Activated naive CD4-positive, alpha-beta T cell treated with anti-CD3 and anti-CD28 coated beads, Interleukin-2, amount 50 U/mL, for 16 hours (primary cell): ENCODE data around the gene ST6GAL1.
"Not testable (repeated sequence)": the region's sequence is repeated elsewhere in the genome, so short reads cannot be mapped to it uniquely, and the experiment has no call there.

Experiments
- DNase-seq: peaks from one replicate; pipeline ENCODE4 v3.0.0-alpha.2; 2020

The ST6GAL1 gene

GRCh38 chr3:186997473-186997939 lies 67.2 kb downstream of the ST6GAL1 start:
- no peak for DNase-seq

- no peak for DNase-seq
These were observed 68.6 kb downstream of the ST6GAL1 start for GRCh38 chr3:186998937-186999368.

- DNase-seq: no peak
These were observed 70.4 kb downstream of the ST6GAL1 start for GRCh38 chr3:187000711-187001151.

GRCh38 chr3:187002915-187003314 lies 72.6 kb downstream of the ST6GAL1 start:
- no peak for DNase-seq

- DNase-seq: no peak
These were observed 75.6 kb downstream of the ST6GAL1 start for GRCh38 chr3:187005827-187006481.

- no peak for DNase-seq
These were observed 76.7 kb downstream of the ST6GAL1 start for GRCh38 chr3:187006864-187007630.

GRCh38 chr3:187010382-187010781 lies 80.1 kb downstream of the ST6GAL1 start:
- DNase-seq: not testable (repeated sequence)

- DNase-seq: no peak
These were observed 81.6 kb downstream of the ST6GAL1 start for GRCh38 chr3:187011915-187012314.

- DNase-seq: peak; percentile 69
These were observed 82.3 kb downstream of the ST6GAL1 start for GRCh38 chr3:187012609-187013051.

- no peak for DNase-seq
These were observed 82.9 kb downstream of the ST6GAL1 start for GRCh38 chr3:187013159-187013716.

GRCh38 chr3:187014417-187014864 lies 84.1 kb downstream of the ST6GAL1 start:
- no peak for DNase-seq

- DNase-seq: no peak
These were observed 85.7 kb downstream of the ST6GAL1 start for GRCh38 chr3:187015903-187016638.

- DNase-seq: no peak
These were observed 86.5 kb downstream of the ST6GAL1 start for GRCh38 chr3:187016639-187017345.

GRCh38 chr3:187017511-187018230 lies 87.3 kb downstream of the ST6GAL1 start:
- no peak for DNase-seq

GRCh38 chr3:187019542-187020072 lies 89.3 kb downstream of the ST6GAL1 start:
- no peak for DNase-seq

- DNase-seq: no peak
These were observed 90.0 kb downstream of the ST6GAL1 start for GRCh38 chr3:187020376-187020775.

- no peak for DNase-seq
These were observed 91.5 kb downstream of the ST6GAL1 start for GRCh38 chr3:187021748-187022402.

GRCh38 chr3:187022403-187023029 lies 92.2 kb downstream of the ST6GAL1 start:
- DNase-seq: no peak

- DNase-seq: not testable (repeated sequence)
These were observed 93.0 kb downstream of the ST6GAL1 start for GRCh38 chr3:187023340-187023739.

GRCh38 chr3:187024536-187025226 lies 94.4 kb downstream of the ST6GAL1 start:
- DNase-seq: no peak
